GM23338 (cell line): Measurements from ENCODE around the gene WNT2B. TPM values are rescaled to one million over a fixed set of nuclear protein-coding genes. Genes with fewer than 3 reads are reported as not detected.
"Not testable (repeated sequence)": the region's sequence is repeated elsewhere in the genome, so short reads cannot be mapped to it uniquely, and the experiment has no call there.

Experiments
- ATAC-seq: fragments of 200-7000 bp; cut with Tn5 transposase; 3 replicates; pipeline ENCODE4 v1.9.1; 2020
- DNase-seq: peaks from one replicate; pipeline ENCODE4 v3.0.0-alpha.2; 2015; ENCODE audit warnings: low spot score
- H2AFZ ChIP-seq: fragments of 200-600 bp; sonication (generic); 2 replicates; pipeline ENCODE4 v1.8.0; 2016; ENCODE audit warnings: antibody characterized with exemption, mild to moderate bottlenecking, moderate library complexity
- H3F3A ChIP-seq: fragments of 200-600 bp; sonication (generic); replicated peaks from 2 replicates; pipeline ENCODE4 v1.8.0; 2017; ENCODE audit warnings: antibody characterized with exemption, mixed run types, low read depth
- H3K27ac ChIP-seq: fragments of 200-600 bp; sonication (generic); 2 replicates; pipeline ENCODE4 v1.6.1; 2016; ENCODE audit warnings: low read depth
- H3K27me3 ChIP-seq: fragments of 200-600 bp; sonication (generic); 2 replicates; pipeline ENCODE4 v1.8.0; 2016; ENCODE audit warnings: mild to moderate bottlenecking, mixed run types, moderate library complexity; ENCODE audit not compliant: insufficient read depth
- H3K36me3 ChIP-seq: fragments of 200-600 bp; sonication (generic); 2 replicates; pipeline ENCODE4 v1.8.0; 2016; ENCODE audit warnings: mild to moderate bottlenecking; ENCODE audit not compliant: insufficient read depth
- H3K4me1 ChIP-seq: fragments of 200-600 bp; sonication (generic); 2 replicates; pipeline ENCODE4 v1.8.0; 2016; ENCODE audit warnings: mild to moderate bottlenecking, moderate library complexity; ENCODE audit not compliant: insufficient read depth
- H3K4me2 ChIP-seq: fragments of 200-600 bp; sonication (generic); 2 replicates; pipeline ENCODE4 v1.7.1; 2017; ENCODE audit warnings: mixed run types
- H3K4me3 ChIP-seq: fragments of 200-600 bp; sonication (generic); 2 replicates; pipeline ENCODE4 v1.6.1; 2016; ENCODE audit warnings: mixed run types
- H3K79me2 ChIP-seq: fragments of 200-600 bp; sonication (generic); replicated peaks from 2 replicates; pipeline ENCODE4 v1.8.0; 2017; ENCODE audit warnings: mild to moderate bottlenecking; ENCODE audit not compliant: insufficient read depth
- H3K9me2 ChIP-seq: fragments of 200-600 bp; sonication (generic); 2 replicates; pipeline ENCODE4 v1.8.0; 2017; ENCODE audit not compliant: insufficient read depth
- H4K20me1 ChIP-seq: fragments of 200-600 bp; sonication (generic); replicated peaks from 2 replicates; pipeline ENCODE4 v1.8.0; 2017; ENCODE audit warnings: mild to moderate bottlenecking; ENCODE audit not compliant: insufficient read depth
- H3K27ac Mint-ChIP-seq: 2 replicates; pipeline ENCODE4 v1.8.0; 2020; ENCODE audit warnings: inconsistent platforms, mild to moderate bottlenecking, moderate library complexity, mixed read lengths
- H3K27me3 Mint-ChIP-seq: 3 replicates; pipeline ENCODE4 v1.8.0; 2022; ENCODE audit warnings: low read depth, mild to moderate bottlenecking, moderate library complexity, mixed read lengths, inconsistent platforms; ENCODE audit not compliant: insufficient read depth, poor library complexity
- H3K36me3 Mint-ChIP-seq: 3 replicates; pipeline ENCODE4 v1.8.0; 2021; ENCODE audit warnings: low read depth, mild to moderate bottlenecking, inconsistent platforms, moderate library complexity, mixed read lengths
- H3K4me1 Mint-ChIP-seq: 3 replicates; pipeline ENCODE4 v1.8.0; 2020; ENCODE audit warnings: mild to moderate bottlenecking, inconsistent platforms, mixed read lengths
- H3K4me3 Mint-ChIP-seq: 3 replicates; pipeline ENCODE4 v1.8.0; 2021; ENCODE audit warnings: moderate library complexity, mild to moderate bottlenecking, inconsistent platforms, mixed read lengths
- H3K9me3 Mint-ChIP-seq: 3 replicates; pipeline ENCODE4 v1.8.0; 2020; ENCODE audit warnings: moderate library complexity, mild to moderate bottlenecking, inconsistent platforms, mixed read lengths
- CTCF ChIP-seq, 2 experiments: fragments of 200-600 bp in 1 of 2; sonication (generic) in 1 of 2; conservative IDR thresholded peaks; 2 replicates each; pipeline versions ENCODE4 v1.5.1 to v1.6.1; 2016 to 2017; ENCODE audit warnings: antibody characterized with exemption in 2 of 2, low read depth in 2 of 2, mild to moderate bottlenecking in 2 of 2, moderate library complexity in 1 of 2
- EZH2 ChIP-seq: fragments of 200-600 bp; sonication (generic); IDR thresholded peaks from one replicate; pipeline ENCODE4 v1.8.0; 2017; ENCODE audit warnings: antibody characterized with exemption, mild to moderate bottlenecking, low read depth; ENCODE audit not compliant: unreplicated experiment
- JUNB ChIP-seq: IDR thresholded peaks from one replicate; pipeline ENCODE4 v1.6.1; 2016; ENCODE audit warnings: antibody characterized with exemption; ENCODE audit not compliant: unreplicated experiment
- NANOG ChIP-seq: IDR thresholded peaks from 2 replicates; pipeline ENCODE4 v1.6.1; 2016; ENCODE audit warnings: antibody characterized with exemption, borderline replicate concordance
- POLR2AphosphoS5 ChIP-seq: IDR thresholded peaks from 2 replicates; pipeline ENCODE4 v1.6.1; 2016; ENCODE audit warnings: antibody characterized with exemption, low read depth
- STAT1 ChIP-seq: IDR thresholded peaks from one replicate; pipeline ENCODE4 v1.6.1; 2016; ENCODE audit warnings: antibody characterized with exemption; ENCODE audit not compliant: unreplicated experiment
- ZNF331 ChIP-seq: fragments of 250-450 bp; sonication (Bioruptor Pico); IDR thresholded peaks from 2 replicates; pipeline ENCODE4 v1.5.0; 2020; ENCODE audit warnings: low read depth, mild to moderate bottlenecking, moderate library complexity
- ZNF462 ChIP-seq: fragments of 250-450 bp; sonication (Bioruptor Pico); IDR thresholded peaks from 2 replicates; pipeline ENCODE4 v1.5.0; 2020; ENCODE audit warnings: mild to moderate bottlenecking, moderate library complexity
- polyA plus RNA-seq: library from polyadenylated mRNA; unstranded; fragments of >200 nt; fragmentation: Nextera tagmentation; extraction: Ambion mirVana; gene quantifications from 2 replicates; pipeline ENCODE4 v1.2.1, GENCODE V29; 2016
- total RNA-seq: library from RNA; depleted of rRNA; stranded (reverse); fragments of >200 nt; shearing (Covaris generic); gene quantifications from 2 replicates; pipeline ENCODE4 v1.2.3, GENCODE V29; 2014

The WNT2B gene
- total and polyA plus RNA-seq, 2 experiments from 2014 or later: 0.50 to 0.90 TPM

- TF ChIP-seq JUNB: no peak
- no peak for TF ChIP-seq ZNF462 (CRISPR knock-in tag)
- TF ChIP-seq NANOG: no peak
- no peak for TF ChIP-seq POLR2AphosphoS5
- TF ChIP-seq ZNF331: no peak
- no peak for TF ChIP-seq EZH2
- H3K4me2 ChIP-seq: no peak overlapping the region
- no peaks in the 10 kb centered on the region for H4K20me1 ChIP-seq
- H3K4me1 Mint-ChIP-seq: peaks cover 3% of the 10 kb centered on the region; the same call in 2 of the 3 replicates
- no peak overlapping the region for H3K27ac Mint-ChIP-seq
- peaks cover 9% of the 10 kb centered on the region for H3K36me3 Mint-ChIP-seq
- H3K4me3 Mint-ChIP-seq: no peak overlapping the region
- H3K36me3 ChIP-seq: no peaks in the 10 kb centered on the region
- H3F3A ChIP-seq: no peaks in the 10 kb centered on the region
- H3K4me1 ChIP-seq: no peaks in the 10 kb centered on the region
- no peak overlapping the region for H2AFZ ChIP-seq
- peaks cover 32% of the 10 kb centered on the region for H3K9me3 Mint-ChIP-seq
- H3K4me3 ChIP-seq: no peak overlapping the region
- DNase-seq (no peak), ATAC-seq (no peak)
- peaks cover 9% of the 10 kb centered on the region; the same call in 1 of the 2 replicates for H3K9me2 ChIP-seq
- H3K27me3 Mint-ChIP-seq: peaks cover 2% of the 10 kb centered on the region
- no peaks in the 10 kb centered on the region for H3K27me3 ChIP-seq
- no peak overlapping the region for H3K27ac ChIP-seq
- no peaks in the 10 kb centered on the region for H3K79me2 ChIP-seq
Measured at GRCh38 chr1:112477550-112477949, 31.2 kb upstream of the WNT2B start.

- peaks cover 32% of the 10 kb centered on the region for H3K9me3 Mint-ChIP-seq
- H3K27me3 Mint-ChIP-seq: peaks cover 2% of the 10 kb centered on the region
- H3K36me3 ChIP-seq: no peaks in the 10 kb centered on the region
- H3F3A ChIP-seq: no peaks in the 10 kb centered on the region
- no peaks in the 10 kb centered on the region for H4K20me1 ChIP-seq
- no peak overlapping the region for H3K4me3 ChIP-seq
- H3K9me2 ChIP-seq: peaks cover 9% of the 10 kb centered on the region; the same call in 1 of the 2 replicates
- TF ChIP-seq STAT1: no peak
- no peak for TF ChIP-seq CTCF (conservative IDR thresholded peaks at IDR 0.05; ENCODE audit: low read depth in 2 of 2)
- H3K4me1 Mint-ChIP-seq: 0 out of 3 replicates have a peak, but pooled peaks cover 2% of the 10 kb centered on the region
- DNase-seq (no peak), ATAC-seq (no peak)
- no peak overlapping the region for H3K27ac ChIP-seq
- no peak overlapping the region for H3K4me2 ChIP-seq
- no peaks in the 10 kb centered on the region for H3K4me1 ChIP-seq
- no peak overlapping the region for H2AFZ ChIP-seq
- peaks cover 9% of the 10 kb centered on the region for H3K36me3 Mint-ChIP-seq
- H3K79me2 ChIP-seq: no peaks in the 10 kb centered on the region
- no peak overlapping the region for H3K4me3 Mint-ChIP-seq
- H3K27ac Mint-ChIP-seq: no peak overlapping the region
- H3K27me3 ChIP-seq: no peaks in the 10 kb centered on the region
Measured at GRCh38 chr1:112478314-112478713, 30.5 kb upstream of the WNT2B start.

GRCh38 chr1:112486063-112486462, 22.7 kb upstream of the WNT2B start:
- not testable (repeated sequence) for H3K4me1 ChIP-seq, H2AFZ ChIP-seq, DNase-seq, H3K9me2 ChIP-seq, H3K4me3 ChIP-seq, H3K36me3 Mint-ChIP-seq, H3K4me2 ChIP-seq, H3K79me2 ChIP-seq, H3F3A ChIP-seq, H3K36me3 ChIP-seq, H3K27me3 ChIP-seq, H4K20me1 ChIP-seq, H3K27ac ChIP-seq, H3K4me3 Mint-ChIP-seq, ATAC-seq, H3K27ac Mint-ChIP-seq, H3K9me3 Mint-ChIP-seq, H3K4me1 Mint-ChIP-seq, H3K27me3 Mint-ChIP-seq
